CD4-positive, alpha-beta T cell treated with Interleukin-6 for 4 hours (primary cell): Measurements from ENCODE around the gene NPTX2.
"Not testable (repeated sequence)": the region's sequence is repeated elsewhere in the genome, so short reads cannot be mapped to it uniquely, and the experiment has no call there.

ENCODE experiments used
- DNase-seq: peaks from one replicate; pipeline ENCODE4 v3.0.0-alpha.2; 2020; ENCODE audit warnings: mixed read lengths

NPTX2 gene, protein sequence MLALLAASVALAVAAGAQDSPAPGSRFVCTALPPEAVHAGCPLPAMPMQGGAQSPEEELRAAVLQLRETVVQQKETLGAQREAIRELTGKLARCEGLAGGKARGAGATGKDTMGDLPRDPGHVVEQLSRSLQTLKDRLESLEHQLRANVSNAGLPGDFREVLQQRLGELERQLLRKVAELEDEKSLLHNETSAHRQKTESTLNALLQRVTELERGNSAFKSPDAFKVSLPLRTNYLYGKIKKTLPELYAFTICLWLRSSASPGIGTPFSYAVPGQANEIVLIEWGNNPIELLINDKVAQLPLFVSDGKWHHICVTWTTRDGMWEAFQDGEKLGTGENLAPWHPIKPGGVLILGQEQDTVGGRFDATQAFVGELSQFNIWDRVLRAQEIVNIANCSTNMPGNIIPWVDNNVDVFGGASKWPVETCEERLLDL

DNA sequence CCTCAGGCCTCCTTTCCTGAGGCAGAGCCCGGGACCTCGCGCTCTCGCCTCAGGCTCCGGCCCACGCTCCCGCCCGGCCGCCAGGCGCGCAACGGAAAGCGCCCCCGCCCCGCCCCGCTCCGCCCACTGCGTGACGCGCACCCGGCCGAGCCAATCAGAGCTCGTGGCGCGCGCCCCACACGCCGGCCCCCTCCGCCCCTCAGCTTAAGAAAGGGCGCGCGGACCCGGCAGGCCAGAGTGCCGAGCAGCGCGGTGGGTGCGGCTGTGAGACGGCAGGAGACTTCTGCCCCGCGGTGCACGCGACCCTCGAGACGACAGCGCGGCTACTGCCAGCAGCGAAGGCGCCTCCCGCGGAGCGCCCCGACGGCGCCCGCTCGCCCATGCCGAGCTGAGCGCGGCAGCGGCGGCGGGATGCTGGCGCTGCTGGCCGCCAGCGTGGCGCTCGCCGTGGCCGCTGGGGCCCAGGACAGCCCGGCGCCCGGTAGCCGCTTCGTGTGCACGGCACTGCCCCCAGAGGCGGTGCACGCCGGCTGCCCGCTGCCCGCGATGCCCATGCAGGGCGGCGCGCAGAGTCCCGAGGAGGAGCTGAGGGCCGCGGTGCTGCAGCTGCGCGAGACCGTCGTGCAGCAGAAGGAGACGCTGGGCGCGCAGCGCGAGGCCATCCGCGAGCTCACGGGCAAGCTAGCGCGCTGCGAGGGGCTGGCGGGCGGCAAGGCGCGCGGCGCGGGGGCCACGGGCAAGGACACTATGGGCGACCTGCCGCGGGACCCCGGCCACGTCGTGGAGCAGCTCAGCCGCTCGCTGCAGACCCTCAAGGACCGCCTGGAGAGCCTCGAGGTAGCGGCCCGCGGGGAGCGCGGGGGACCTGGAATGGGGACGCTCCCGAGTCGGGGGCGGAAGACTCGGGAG lies at the start of gene NPTX2:
Gene NPTX2 (plus strand): TSS at position 235 of the 909 bp plus-strand sequence. CDS start 177 bp downstream, at position 412.
- DNase-seq, result no peak

DNA sequence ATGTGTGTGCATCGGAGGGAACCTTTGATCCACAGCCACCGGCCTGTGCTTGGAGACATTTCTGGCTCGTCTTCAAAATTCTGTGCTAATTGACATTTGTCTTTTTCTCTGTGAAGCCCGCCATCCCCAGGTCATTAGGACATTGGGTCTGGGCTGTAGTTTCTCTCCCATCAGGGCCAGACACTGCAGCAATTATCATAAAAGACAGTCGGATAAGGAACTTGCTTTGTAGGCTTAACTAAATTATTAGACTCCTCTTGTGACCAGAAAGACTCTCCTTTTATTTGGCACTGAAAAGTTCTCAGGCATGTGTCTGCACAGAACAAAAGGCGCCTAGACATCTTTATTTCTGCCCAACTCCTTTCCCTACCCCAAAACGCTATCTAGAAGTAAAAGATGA lies 49.1 kb upstream of the NPTX2 start:
- DNase-seq, result no peak

DNA sequence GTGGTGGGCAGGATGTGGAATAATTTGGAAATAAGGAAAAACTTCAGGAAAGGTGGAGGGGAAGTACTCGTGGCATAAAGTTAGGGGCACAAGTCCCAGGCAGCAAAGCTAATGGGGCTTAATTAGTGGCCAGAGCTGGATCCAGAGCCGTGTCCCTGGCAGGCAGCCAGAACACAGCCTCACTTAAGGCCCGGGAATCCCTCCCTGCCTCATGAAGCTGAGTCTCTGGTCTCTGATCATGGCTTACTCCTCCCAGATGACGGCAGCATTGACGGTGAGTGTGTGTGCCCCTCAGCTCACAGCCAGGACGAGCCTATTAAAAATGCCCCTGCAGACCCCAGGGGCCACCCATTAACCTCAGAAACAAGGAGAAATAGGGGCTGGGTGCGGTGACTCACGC lies 48.2 kb upstream of the NPTX2 start:
- DNase-seq, result no peak

DNA sequence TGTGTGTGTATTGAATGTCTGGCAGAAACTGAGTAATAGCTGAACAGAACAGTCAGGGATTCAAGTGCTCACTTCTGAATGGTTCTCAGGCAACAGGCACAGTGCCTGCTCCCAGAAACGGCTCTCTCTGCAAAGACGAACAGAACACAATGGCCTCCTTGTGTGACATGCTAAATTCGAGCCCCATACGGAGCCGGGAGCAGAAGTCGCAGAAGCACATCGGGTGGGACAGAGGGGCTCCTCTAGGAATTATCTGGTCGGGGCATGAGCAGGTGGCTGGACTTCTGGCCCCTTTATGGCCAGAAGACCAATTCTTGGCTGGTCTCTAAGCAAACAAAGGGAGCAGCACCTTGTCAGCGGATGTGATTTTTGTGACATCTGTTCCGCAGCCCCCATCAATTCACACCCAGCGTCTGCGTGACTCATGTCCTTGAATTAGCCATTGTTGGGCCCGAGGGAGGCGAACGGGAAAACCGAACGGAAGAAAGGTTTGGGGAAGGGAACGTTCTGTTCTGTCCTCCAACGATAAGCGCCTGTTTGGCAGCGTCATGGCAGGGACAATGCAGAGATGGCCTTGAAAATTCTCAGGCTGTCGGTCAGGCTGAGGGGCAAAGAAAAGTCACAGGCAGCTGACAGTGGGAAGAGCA lies 47.3 kb upstream of the NPTX2 start:
- no peak for DNase-seq

DNA sequence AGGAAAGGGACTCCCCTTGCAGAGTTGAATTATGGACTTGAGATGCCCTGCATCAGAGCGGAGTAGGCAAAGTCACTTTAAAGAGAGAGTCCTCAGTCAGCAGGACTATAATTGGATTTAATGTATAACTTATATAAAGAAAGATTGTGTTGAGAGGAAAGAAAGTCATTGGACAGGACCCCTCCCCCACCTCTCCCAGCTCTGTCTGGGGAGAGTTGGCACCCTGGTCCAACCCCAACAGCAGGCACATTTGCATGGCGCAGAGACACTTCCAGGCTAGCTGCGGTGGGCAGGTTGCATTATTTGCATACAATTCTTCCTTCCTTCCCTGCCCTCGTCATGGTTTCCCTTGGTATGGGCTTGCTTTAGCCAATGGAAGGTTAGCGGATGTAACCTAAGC lies 46.1 kb upstream of the NPTX2 start:
- no peak for DNase-seq

DNA sequence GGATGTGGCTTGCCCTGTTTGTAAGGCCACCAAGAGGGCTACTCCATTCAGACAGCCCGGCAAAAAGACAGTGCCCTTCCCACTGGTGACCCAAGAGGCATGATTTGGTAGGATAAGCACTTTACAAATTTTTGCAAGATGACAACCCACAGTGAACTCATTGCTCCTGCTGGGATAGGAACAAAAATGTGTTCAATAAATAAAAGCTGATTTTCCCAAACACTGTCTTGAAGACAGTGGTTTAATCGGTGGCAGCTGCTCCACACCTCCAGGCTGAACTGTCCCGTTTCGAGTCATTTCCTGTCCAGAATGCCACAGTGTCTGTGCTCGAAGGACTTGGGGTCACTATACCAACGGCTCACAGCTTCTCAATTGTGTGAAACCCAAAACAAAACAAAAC lies 45.1 kb upstream of the NPTX2 start:
- DNase-seq, result no peak

DNA sequence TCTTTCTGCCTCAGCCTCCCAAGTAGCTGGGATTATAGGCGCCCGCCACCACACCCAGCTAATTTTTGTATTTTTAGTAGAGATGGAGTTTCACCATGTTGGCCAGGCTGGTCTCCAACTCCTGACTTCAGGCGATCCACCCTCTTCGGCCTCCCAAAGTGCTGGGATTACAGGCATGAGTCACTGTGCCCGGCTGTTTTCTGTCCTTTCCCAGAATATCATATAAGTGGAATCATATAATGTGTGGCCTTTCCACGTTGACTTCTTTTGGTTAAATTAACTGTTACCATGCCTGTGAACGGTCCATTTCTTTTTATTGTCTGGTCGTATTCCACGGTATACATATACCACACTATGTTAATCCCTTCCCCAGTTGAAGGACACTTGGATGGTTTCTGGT lies 44.4 kb upstream of the NPTX2 start:
- not testable (repeated sequence) for DNase-seq

DNA sequence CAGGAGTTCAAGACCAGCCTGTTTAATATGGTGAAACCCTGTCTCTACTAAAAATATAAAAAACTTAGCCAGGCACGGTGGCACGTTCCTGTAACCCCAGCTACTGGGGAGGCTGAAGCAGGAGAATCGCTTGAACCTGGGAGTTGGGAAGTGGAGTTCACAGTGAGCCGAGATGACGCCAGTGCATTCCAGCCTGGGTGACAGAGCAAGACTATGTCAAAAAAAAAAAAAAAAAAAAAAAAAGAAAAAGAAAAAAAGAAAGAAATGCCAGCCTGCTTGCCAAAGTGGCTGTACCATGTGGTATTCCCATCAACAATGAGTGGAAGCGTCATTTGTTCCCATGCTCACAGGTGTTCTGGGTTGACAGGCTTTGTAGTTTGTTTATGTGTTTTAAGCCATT lies 43.3 kb upstream of the NPTX2 start:
- no peak for DNase-seq

DNA sequence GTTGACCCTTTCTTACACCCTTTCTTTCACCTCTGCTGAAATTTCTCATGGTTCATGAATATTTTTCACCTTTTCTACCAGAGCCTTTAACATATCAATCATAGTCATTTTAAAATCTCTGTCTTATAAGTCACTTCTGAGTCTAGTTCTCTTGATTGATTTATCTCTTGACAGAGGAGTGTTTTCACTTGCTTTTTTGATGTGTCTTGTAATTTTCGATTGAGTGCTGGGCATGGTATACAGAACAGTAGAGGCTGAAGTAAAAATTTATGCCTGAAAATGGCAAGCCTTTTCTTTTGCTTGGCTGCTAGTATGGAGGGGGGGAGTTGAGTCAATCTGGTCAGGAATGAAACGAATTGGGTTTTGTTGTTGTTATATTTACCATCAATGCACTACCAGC lies 41.2 kb upstream of the NPTX2 start:
- DNase-seq, result no peak

DNA sequence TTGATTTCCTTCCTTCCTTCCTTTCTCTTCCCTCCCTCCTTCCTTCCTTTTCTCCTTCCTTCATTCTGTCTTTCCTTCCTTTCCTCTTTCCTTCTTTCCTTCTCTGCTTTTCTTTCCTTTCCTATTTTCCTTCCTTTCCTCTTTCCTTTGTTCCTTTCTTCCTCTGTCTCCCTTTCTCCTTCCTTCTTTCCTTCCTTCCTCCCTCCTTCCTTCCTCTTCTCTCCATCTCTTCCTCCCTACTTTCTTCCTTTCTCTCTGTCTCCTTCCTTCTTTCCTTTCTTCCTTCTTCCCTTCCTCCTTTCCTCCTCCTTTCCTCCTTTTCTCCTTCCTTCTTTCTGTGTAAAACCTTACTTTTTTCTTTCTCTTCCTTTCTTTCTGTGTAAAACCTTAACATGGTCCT lies 32.3 kb upstream of the NPTX2 start:
- DNase-seq, result no peak

DNA sequence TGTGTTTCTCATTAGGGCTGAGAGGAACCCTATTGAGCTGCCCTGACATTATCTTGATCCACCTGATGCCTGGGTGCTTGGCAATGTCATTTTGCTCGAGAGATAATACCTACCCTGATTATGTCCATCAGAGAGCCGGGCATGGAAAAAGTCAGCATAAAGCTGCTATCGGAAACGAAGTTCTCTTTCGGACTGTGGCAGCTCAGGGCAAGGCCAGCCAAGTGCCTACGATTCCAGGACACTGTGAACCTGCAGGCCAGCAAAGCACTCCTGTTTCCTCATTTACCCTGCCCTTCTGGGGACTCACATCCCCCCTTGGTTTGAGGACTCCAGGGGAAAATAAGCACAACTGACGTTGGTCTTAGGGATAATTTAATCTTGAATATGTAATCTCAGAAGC lies 25.2 kb upstream of the NPTX2 start:
- DNase-seq, result no peak

DNA sequence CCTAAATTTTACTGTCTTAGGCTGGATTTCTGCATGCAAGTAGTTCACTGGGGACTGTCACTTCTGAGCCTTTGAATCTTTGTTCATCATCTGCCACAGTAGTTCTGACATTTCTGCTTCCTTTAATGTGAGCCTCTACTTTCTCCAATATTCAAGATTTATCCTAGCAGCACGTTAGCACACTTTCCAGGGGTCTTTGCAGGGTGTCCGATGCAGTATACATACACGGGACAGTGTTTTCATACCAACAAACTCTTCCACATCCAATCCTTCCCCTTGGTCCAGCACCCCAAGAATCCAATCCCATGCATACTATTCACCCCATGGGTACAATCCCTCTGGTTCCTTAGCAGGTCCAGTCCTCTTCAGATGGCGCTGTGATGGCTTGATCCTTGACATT lies 22.7 kb upstream of the NPTX2 start:
- no peak for DNase-seq

DNA sequence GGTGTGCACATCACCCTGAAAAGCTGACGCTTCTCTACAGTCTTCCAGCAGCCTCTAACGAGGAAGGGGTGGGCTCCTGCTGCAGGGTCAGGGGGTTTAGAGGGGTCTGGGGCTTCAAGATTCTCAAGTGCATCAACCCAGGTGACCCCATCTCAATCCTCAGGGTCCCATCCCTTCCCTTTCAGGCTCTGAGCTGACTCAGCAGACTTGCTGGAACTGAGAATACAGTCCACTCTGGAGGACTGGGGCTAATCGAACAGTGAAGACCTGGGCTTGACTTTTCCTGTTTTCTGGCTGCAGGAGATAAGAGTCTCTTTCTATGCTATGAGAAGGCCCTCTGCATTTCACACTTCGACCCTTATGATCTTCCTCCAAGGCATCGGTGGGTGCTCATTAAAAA lies 22.3 kb upstream of the NPTX2 start:
- no peak for DNase-seq

DNA sequence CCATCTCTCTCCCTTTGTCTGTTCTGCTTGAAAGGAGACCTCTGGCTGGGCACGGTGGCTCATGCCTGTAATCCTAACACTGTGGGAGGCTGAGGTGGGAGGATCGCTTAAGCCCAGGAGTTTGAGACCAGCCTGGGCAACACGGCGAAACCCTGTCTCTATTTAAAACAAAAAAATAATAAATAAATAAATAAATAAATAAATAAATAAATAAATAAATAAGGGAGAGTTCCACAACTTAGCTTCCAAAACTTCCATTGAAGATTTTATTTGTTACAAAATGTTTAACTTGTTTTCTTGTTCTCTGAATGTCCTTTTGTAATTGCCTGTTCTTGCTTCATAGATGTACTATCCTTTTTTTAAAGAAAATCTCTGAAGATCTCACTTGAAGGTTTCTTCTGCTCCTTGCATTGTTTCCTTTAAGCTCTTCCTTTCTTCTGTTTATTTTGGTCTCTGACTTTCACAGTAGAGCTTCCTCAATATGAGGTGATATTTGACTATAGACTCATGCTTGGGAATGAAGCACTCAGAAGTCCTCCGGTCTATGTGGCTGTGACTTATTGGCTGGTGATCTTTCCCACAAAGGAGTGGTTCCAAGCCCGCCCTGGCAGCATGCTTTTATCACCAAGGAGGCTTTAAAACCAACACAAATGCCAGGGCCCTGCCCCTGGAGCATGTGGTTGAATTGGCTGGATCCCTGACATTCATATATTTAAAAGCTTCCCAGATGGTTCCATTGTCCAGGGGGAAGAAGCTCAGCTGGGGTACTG lies 18.1 kb upstream of the NPTX2 start:
- DNase-seq, result no peak

DNA sequence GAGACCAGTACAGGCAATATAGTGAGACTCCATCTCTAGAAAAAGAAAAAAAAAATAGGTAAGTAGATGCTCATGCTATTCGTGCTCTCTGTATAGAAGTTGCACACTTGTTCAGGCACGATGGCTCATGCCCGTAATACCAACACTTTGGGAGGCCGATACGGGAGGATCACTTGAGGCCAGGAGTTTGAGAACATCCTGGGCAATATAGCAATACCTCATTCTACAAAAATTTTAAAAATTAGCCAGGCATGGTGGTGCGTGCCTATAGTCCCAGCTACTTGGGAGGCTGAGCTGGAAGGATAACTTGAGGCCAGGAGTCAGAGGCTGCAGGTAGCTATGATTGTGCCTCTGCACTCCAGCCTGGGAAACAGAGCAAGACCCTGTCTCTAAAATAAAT lies 17.2 kb upstream of the NPTX2 start:
- DNase-seq, result no peak

DNA sequence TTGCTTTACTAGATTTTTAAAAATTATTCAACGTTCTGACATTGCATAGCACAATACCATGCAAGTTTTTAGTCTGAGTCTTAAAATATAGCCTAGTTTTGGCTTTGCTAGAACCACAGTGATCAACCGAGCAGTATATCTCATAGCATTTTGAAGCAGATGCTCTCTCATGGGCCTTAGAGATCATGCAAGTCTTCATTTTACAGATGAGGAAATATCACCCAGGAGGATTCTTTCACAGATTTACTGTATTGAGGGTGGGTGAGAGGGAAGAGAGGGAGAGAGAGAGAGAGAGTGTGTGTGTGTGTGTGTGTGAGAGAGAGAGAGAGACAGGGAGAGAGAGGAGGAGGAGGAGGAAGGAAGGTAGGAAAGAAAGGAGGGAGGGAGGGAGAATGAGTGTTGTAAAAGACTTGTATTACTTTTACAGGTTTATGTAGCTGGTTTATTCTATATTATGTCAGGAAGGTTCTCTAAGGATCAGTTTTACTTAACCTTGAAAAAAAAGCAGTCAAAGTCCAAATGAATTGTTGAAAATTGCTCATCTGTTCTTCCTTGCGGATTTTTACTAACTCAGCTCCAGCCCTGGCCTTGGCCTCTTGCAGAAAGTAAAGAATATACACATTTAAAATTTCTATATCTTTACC lies 14.2 kb upstream of the NPTX2 start:
- DNase-seq, result no peak

DNA sequence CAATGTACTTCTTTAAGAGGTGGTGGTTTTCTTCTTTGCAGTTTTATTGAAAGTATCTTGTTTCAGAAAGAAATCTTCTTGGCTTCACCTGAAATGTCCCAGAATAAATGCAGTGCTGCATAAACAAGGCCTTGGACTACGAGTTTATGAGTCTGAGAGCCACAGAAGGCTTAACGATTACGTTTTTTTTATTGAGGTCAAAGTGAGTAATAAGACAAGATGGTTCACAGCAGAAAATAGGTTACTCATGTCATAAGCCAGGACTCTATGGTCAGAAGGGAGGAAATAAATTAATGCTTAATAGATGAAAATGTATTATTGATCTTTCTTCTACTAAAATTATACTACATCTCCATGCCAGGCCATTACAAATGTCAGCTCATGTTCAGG lies 13.7 kb upstream of the NPTX2 start:
- no peak for DNase-seq

DNA sequence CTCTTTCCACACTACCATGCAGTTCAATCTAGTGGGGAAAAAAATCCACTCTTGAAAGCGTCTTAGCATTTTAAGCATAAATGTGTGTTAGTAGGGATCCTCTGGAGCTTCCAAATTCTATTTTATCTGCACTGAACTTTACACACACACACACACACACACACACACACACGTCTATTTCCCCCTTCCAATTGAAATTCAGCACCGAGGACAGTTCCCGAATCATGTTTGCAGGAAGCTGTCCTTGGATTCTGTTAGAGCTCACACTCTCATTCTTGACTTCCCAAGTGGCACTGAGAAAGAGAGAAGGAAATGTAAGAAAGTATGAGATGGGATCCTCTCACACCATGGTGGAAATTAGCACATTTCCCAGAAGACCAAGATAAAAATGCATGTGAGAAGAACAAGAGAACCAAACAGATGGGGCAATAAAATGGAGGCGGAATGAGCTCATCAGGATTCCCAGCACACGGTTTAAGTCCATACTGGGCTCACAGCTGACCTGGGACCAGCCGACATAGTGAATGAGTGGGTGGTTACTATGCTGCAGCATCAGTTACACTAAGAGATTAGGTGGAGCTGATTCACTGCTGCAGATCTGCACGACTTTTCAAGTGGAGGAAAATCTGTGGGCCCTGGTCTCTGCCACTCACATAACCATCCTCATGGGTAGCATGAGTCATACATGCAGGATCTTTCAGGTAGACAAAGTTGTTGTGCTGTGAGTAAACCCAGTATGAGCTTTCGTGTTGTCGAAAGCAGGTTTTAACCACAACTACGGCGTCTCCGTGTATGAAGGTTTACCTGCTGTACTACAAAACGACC lies 3.3 kb upstream of the NPTX2 start:
- DNase-seq, result no peak

DNA sequence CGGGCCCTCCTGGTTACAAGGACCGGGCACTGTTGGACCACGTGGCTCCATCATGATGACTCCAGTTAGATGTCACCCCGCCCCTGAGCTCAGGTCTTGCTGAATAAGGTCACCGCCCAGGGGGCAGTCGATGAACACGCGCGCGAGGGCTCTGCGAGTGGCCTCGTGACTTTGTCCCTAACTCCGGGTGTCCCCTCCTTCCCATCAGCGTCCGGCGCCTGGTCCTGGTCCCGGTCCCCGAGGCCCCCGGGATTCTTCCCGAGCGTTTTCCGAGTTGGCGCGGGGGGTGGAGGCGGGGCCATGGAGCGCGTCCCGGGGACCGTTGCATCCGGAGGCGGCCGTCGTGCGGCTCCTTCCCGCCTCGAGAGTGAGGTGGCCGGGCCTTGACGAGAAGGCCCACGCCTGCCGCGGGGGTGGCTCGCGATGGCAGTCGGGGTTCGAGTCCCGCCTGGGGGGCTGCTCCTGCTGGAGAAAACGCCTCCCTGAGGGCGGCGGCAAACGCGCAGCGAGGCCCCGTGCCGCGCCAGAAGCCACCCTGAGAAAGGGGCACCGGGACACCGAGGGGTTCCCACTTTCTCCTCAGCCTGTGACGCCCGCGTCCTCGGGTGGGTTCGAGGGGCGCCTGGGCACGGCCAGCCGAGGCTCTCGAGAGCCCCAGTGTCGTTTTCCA lies 569 bp upstream of the NPTX2 start:
- no peak for DNase-seq

DNA sequence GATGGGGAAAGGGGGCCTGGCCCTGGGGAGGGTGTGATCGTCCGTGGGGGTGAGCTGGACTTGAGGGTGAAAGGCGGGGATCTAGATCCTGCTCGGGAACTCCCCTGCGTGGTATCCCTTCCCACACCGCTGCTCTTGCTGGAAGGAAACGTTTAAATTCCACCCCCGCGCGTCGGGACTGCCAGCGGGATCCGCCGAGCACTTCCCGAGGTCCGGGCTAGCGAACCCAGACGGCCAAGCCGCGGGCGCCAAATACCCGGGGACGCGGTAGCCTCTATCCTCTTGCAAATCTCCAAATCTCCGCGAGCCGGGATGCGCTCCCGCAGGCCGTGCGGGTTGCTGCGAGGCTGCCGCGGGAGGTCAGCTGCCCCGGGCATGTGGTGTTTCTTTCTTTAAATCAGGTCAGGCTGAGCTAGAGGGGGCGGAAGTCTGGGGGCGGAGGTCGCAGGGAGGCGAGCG lies 904 bp downstream of the NPTX2 start:
- no peak for DNase-seq

DNA sequence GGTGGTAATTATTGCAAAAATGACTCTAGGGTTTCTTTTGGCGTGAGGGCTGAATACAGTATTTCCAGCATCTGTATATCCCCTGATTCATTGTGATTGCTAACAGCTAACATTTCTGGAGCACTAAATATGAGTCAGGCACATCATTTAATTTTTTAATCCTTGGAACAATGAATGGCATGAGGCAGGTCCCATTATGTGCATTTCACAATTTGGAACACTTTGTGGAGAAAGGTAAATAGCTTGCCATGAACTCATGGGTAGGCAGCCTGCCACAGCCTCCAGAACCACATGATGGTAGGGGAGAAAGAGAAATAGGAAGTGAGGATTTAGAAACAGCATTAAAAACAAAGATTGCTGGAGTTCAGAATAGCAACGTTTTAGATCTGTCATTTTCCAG lies 1.7 kb downstream of the NPTX2 start:
- DNase-seq, result no peak
